Amniotic stem cell (primary cell): ENCODE measurements around the gene SIGLEC10.
A peak's percentile ranks its signal among the peaks of the same experiment; 100 is the strongest.
"Not testable (repeated sequence)": the region's sequence is repeated elsewhere in the genome, so short reads cannot be mapped to it uniquely, and the experiment has no call there.

Experiments
- DNase-seq: peaks from one replicate; lab custom pipeline; 2025; lab: John Stamatoyannopoulos, UW

The SIGLEC10 gene

DNA sequence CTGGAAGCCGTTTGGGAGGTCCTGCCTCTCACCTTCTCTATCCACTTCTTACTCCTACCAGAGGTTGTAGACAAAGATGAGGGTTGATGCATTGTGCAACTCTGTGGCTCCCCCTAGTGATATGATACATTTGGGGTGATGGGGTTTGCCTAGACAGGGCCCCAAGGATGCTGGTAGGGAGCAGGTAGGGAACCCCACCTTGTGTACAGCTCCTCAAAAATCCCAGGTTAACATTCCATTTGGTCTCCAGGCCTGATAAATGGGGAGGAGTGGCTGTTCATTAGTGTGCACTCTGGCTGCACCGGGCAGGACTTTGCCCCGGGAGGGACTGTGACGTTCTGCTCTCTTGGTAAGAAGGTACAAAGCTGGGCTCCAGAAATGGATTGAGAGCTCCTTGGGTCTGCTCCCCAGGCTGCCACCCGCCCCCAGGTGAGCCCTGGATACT, 21.6 kb upstream of the SIGLEC10 start:
- DNase-seq: no peak

DNA sequence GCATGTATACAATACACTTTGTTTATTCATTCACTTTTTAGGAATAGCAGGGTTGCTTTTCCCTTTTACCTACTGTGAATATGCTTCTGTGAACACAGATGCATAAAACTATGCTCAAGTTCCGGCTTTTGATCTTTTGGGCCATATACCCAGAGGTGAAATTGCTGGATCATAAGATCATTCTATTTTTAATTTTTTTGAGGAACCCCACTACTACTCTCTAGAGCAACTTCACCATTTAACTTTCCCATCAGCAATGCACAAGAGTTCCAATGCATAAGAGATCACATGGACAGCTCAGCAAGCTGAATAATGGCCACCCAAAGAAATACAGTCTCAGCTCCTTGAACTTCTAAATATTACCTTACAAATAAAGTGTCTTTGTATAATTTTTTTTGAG, 17.0 kb upstream of the SIGLEC10 start:
- DNase-seq: no peak

GRCh38 chr19:51433043-51433442, 15.6 kb upstream of the SIGLEC10 start:
- DNase-seq: no peak

DNA sequence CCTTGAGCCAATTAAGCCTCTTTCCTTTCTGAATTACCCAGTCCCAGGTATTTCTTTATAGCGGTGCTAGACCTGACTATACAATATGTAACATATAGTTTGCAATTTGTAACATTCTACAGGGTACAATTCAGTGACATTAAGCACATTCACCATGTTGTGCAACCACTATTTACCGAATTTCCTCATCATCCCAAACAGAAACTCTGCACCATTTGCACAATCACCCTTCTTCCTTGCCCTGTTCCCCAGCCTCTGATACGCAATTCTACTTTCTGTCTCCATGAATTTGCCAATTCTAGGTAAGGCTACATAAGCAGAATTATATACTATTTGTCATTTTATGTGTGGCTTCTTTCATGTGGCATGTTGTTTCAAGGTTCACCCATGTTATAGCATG, 13.7 kb upstream of the SIGLEC10 start:
- DNase-seq: no peak

DNA sequence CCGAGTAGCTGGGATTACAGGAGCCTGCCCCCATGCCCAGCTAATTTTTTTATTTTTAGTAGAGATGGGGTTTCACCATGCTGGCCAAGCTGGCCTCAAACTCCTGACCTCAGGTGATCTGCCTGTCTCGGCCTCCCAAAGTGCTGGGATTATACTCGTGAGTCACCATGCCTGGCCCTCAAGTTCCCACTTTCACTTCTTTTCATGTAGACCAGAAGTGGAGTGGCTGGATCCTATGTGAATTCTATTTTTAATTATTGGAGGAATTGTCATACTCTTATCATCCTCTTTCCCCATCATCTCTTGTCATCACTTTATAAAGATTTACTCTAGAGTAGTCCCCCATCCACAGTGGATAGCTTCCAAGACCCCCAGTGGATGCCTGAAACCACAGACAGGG, 12.8 kb upstream of the SIGLEC10 start:
- DNase-seq: no peak

GRCh38 chr19:51427201-51427600, 9.8 kb upstream of the SIGLEC10 start:
- DNase-seq: no peak

GRCh38 chr19:51422053-51422448, 4.6 kb upstream of the SIGLEC10 start:
- no peak for DNase-seq

- no peak for DNase-seq
These were observed 4.0 kb upstream of the SIGLEC10 start for GRCh38 chr19:51421229-51422052.

GRCh38 chr19:51420511-51420910, 3.1 kb upstream of the SIGLEC10 start:
- DNase-seq: not testable (repeated sequence)

- DNase-seq: no peak
These were observed 1.3 kb upstream of the SIGLEC10 start for GRCh38 chr19:51418707-51419106.

DNA sequence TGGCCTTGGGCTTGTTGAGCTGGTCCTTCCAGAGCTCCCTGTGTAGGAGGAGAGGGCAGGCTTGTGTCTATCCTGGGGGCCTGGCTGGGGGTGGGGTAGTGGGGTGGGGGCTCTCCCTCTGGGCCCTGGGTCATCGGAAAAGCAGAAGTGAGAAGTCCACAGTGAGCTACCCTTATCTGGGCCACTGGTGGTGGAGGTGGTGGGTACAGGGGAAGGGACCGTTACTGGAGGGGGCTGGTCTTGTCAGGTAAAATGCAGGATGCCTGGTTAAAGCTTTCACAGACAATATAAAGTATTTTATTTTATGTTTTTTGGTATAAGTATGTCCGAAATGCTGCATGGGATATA, 342 bp upstream of the SIGLEC10 start:
- DNase-seq: no peak

DNA sequence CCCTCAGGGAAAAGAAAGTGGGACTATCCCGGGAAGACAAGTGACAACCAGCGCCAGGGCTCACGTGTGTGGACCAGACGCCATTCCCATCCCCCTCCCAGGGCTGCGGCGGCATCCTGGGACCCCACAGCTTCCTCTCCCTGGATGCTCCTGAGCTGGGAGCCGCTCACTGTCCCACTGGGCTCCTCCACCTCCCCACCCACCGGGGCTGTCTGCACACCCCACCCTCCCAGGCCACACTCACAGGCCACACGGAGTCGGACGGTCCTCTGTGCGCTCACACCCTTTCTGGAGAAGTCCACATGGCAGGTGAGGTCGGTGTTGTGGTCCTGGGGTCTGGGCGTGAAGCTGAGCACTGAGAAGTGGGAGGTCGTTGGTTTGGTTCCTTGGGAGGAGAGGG, 1.0 kb downstream of the SIGLEC10 start:
- not testable (repeated sequence) for DNase-seq

DNA sequence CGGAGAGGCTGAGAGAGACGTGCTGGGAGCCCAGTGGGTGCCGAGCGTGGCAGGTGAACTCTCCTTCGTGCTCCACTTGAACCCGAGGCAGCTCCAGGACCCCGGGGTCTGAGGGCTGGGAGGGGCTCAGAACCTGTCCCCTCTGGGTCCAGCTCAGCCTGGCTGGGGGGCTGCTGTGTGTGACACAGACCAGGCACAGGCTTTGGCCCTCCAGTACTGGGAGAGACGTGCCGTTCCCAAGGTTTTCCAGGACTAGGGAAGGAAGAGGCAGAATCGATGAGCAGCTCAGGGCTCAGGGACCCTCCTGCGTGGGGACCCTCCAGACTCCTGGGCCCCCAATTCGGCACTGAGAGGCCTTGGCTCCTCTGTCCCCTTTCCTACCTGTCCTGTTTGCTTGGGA, 2.3 kb downstream of the SIGLEC10 start:
- no peak for DNase-seq

DNA sequence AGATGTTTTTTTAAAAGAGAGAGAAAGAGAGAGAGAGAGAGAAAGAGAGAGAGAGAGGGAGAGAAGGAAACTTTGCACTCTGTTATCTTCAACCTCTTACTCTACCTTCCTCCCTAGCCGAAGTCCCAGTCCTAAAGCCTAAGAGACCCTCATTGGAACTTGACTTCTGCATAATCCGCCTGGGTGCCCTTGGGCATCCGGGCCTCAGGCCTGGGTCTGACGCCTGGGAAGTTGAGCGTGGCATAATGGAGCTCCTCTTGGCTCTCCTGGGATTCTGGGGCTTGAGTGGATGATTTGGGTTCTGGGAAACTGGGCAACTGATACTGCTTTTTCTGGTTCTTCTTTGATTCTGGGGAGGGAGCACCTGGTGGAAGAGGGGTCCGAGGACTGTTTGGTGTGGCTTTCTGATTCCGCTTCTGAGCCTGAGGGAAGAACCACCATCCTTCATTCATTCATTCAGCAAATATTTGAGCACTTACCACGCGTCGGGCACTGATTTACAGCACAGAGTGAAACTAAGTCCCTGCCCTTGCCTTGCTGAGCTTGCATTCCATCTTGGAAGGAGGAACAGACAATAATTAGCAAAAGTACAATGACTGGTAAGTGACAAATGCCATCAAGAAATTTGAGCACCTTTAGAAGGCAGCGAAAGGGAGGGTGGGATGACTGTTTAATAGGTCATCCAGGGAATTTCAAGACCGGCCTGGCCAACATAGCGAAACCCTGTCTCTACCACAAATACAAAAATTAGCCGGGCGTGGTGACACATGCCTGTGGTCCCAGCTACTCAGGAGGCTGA, 6.3 kb downstream of the SIGLEC10 start:
- no peak for DNase-seq

DNA sequence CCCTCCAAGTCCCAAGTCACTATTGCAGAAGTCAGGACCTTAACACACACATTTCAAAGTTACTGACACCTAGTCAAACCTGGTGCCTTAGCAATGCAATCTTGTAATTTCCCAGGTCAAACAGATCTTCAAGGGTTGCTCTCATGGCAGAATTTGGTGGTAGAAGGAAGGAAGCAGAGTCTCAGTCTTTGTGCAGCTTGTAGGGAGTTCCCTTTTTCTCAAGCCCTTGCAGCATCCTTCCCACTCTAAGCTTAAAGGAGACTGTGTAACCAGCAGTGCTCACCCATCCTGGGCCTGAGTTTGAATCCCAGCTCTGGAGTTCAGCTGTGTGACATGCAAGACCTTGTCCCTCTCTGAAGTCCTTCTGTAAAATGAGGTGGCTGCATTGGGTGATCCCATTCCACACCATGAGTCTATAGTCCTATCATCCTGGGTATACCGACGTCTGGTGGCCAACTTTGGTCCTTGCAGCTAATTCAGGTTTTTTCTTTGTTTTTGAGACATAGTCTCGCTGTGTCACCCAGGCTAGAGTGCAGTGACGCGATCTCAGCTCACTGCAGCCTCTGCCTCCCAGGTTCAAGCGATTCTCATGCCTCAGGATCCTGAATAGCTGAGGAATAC, 9.8 kb downstream of the SIGLEC10 start:
- DNase-seq: no peak

GRCh38 chr19:51402117-51402516, 15.3 kb downstream of the SIGLEC10 start:
- DNase-seq: no peak

DNA sequence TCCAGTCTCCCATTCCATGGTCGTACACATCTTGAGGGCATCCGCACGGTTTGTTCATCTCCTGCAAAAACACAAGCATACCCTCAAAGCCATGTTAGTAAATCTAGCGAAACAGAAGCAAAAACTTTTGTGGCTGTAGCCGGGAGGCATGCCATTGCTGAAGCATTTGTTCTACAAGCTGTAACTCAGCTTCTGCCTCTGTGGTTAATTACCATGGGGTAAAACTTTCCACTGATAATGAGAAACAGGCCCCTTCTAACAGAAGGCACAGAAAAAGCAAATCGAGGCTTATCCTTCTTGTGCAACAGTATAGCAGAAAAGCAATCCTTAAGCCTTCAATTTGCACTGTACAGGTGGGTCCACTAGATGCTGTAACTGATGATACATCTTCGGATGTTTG, 17.5 kb downstream of the SIGLEC10 start:
- DNase-seq: not testable (repeated sequence)

DNA sequence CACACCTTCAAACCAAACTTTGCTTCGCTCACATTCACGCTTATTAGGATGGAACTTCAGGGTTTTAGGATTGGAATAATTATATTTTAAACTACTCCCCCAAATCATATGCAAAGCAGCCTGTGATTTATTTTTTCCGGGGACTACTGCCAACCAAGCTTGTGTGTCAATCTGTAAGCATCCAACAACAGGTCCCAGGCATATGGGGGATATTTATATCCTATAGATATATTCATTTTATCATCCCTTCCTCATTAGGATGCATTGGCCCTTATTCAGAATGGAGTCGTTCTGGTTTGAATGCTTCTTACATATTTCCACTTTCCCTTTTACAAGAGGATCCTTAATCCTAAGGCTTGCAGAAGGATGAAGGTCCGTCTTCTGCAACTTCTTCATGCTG, 18.2 kb downstream of the SIGLEC10 start:
- no peak for DNase-seq

- no peak for DNase-seq
These were observed 19.2 kb downstream of the SIGLEC10 start for GRCh38 chr19:51398096-51398704.

DNA sequence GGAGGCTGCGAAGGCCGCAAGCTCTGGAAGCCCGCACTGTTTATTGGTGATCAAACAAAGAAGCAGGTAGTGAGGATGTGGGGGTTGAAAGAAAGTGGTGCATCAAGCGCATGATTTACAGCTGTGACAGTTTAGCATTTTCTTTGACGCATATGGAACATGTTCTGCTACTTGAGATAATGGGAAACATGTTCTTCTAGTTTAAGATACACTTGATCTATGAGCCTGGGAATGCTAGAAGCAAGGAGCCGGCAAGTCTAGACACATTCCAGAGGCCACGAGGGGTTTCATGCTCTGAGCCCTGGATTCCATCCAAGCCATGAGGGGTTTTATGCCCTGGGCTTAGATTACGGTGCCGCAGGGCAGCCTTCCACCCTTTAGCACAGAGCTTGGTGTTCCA, 20.0 kb downstream of the SIGLEC10 start:
- DNase-seq: not testable (repeated sequence)

DNA sequence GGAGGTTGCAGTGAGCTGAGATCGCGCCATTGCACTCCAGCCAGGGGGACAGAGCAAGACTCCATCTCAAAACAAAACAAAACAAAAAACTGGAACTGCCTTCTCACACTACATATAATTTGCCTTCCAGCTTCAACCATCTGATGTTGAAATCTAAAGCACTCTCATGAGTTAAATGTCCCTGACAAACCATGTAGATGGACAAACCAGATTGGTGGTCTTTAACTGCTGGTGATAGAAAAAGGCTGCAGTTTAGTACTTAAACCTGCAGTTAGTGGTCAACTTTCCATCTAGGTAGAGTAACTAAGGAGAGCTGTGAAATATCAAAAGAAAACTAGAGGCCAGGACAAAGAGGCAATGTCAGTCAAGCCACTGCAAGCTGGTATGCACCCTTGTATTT, 21.3 kb downstream of the SIGLEC10 start:
- DNase-seq: no peak

DNA sequence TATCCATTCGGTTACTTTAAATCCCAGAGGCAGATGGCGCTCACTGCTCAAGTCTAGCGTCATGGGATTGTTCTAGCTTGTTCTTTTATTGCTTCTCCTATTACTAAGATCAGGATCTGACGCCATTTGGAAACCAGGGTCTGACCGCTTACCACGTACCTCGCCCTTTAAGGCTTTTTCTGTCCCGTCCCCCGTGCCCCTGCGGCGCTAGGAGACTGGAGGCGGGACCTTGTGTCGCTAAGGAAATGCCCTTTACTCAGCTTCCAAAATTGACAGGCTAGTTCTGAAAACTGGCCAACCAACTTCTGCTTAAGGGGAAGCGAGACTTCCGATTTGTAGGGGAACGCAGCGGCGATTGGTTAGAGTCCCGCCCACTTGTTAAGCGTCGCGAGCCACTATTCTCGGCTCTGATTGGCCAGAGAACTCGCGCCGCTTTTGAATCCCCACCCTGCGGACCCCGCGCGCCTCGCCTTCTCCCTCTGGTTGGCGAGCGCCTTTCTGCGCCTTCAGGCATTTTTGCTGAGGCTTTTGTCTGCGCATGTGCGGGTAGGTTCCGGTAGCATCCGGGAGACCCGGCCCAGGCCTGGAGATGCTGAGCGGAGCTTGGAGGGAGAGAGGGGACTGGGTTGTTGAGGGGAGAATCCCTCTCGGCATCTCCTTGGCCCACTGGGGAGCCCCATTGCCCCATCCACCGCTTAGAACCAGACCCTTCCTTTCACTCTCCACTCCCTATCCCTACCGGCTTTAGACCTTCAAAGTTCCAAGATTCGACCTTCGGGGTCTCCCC, 23.2 kb downstream of the SIGLEC10 start:
- peak; percentile 96 for DNase-seq
